Fibroblast of skin of left biceps (primary cell): Measurements from ENCODE around the gene USP34.
A peak's percentile ranks its signal among the peaks of the same experiment; 100 is the strongest.
"Not testable (repeated sequence)": the region's sequence is repeated elsewhere in the genome, so short reads cannot be mapped to it uniquely, and the experiment has no call there.

ENCODE experiments used
- DNase-seq, 2 experiments: peaks; one replicate each; pipeline ENCODE4 v3.0.0-alpha.2; 2013; ENCODE audit warnings: low read depth in 2 of 2

The USP34 gene

GRCh38 chr2:61460163-61460562 is 10.7 kb downstream of the USP34 start:
- DNase-seq = peak in 1 of 2 experiments; percentile 19

GRCh38 chr2:61456746-61457420 is 14.0 kb downstream of the USP34 start:
- no peak for DNase-seq

GRCh38 chr2:61456070-61456745 is 14.7 kb downstream of the USP34 start:
- DNase-seq = no peak

GRCh38 chr2:61454972-61455371 is 15.9 kb downstream of the USP34 start:
- not testable (repeated sequence) for DNase-seq

GRCh38 chr2:61454383-61454782 is 16.5 kb downstream of the USP34 start:
- DNase-seq = no peak

- no peak for DNase-seq
These were observed 18.5 kb downstream of the USP34 start for GRCh38 chr2:61452392-61452791.

GRCh38 chr2:61451178-61451577 is 19.7 kb downstream of the USP34 start:
- DNase-seq = no peak

- no peak for DNase-seq
These were observed 20.7 kb downstream of the USP34 start for GRCh38 chr2:61450144-61450543.

GRCh38 chr2:61448229-61448628 is 22.7 kb downstream of the USP34 start:
- no peak for DNase-seq

- DNase-seq = not testable (repeated sequence)
These were observed 23.9 kb downstream of the USP34 start for GRCh38 chr2:61446971-61447370.

GRCh38 chr2:61443342-61444041 is 27.4 kb downstream of the USP34 start:
- no peak for DNase-seq

GRCh38 chr2:61439241-61440002 is 31.5 kb downstream of the USP34 start:
- no peak for DNase-seq

- DNase-seq = no peak
These were observed 32.2 kb downstream of the USP34 start for GRCh38 chr2:61438670-61439069.

- no peak for DNase-seq
These were observed 33.7 kb downstream of the USP34 start for GRCh38 chr2:61437170-61437569.

- no peak for DNase-seq
These were observed 34.8 kb downstream of the USP34 start for GRCh38 chr2:61436092-61436491.

- DNase-seq = no peak
These were observed 35.6 kb downstream of the USP34 start for GRCh38 chr2:61435291-61435690.

GRCh38 chr2:61434314-61434713 is 36.6 kb downstream of the USP34 start:
- DNase-seq = no peak

- no peak for DNase-seq
These were observed 37.3 kb downstream of the USP34 start for GRCh38 chr2:61433606-61434005.

- DNase-seq = no peak
These were observed 37.9 kb downstream of the USP34 start for GRCh38 chr2:61432990-61433389.

GRCh38 chr2:61431345-61431744 is 39.5 kb downstream of the USP34 start:
- DNase-seq = no peak

- DNase-seq = no peak
These were observed 44.5 kb downstream of the USP34 start for GRCh38 chr2:61426267-61426897.
